ENCODE data around the gene SFTPD.
A peak's percentile ranks its signal among the peaks of the same experiment; 100 is the strongest.
"Not testable (repeated sequence)": the region's sequence is repeated elsewhere in the genome, so short reads cannot be mapped to it uniquely, and the experiment has no call there.

SFTPD gene

DNA sequence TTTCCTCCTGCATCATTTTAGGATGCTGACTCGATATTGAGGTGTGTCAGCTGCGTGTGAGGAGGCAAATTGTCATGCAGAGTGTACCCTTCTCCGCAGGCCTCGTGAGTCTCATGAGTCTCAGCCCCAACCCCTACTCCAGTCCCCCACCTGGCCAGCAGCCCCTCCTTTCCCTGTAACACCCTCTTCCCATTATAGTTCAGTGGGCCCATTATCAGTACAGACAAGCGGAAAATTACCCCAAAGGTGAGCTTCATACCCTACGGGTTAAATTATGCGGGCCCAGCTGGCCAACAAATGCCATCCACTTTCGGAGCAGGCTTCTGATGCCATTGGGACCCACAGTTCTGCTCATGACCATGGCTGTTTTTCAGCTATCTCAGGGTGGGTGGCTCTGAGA lies 25.2 kb downstream of the SFTPD start:
- no peak for DNase-seq

DNA sequence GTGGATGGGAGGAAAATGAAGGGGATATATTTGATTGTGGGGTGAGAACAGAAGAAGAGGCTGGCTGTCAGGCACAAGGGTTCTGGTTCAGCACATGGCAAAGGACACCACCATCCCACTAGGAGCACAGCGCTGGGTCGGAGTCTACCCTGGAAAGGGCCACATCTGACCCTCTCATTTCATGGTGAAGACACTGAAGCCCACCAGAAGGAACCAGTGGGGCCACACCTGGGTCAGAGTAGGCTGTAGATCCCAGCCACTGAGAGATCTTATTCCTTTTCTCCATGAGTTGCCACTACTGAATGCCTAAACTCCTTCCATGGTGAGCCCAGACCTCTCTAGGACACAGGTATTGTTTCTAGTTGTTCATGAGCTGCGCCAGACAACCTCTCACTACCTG lies 25.8 kb downstream of the SFTPD start:
- DNase-seq = no peak

DNA sequence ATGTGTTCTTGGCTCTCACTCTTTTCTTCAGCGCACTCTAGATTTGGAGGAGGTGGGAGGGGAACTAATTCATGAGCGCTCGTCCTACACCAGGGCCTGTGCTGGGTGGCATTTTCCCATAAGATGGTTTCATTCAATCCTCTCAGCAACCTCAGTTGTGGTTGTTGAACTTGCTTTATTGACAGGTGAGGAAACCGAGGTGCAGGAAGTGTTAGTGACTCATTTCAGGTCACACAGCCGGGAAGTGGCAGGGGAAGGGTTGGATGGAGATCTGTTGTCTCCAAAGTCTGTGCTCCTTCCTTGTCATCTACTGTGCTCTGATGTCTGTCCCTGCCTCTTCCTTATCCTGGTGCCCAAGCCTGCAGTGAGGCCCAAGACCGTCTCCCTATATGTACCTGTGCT lies 26.9 kb downstream of the SFTPD start:
- not testable (repeated sequence) for DNase-seq

DNA sequence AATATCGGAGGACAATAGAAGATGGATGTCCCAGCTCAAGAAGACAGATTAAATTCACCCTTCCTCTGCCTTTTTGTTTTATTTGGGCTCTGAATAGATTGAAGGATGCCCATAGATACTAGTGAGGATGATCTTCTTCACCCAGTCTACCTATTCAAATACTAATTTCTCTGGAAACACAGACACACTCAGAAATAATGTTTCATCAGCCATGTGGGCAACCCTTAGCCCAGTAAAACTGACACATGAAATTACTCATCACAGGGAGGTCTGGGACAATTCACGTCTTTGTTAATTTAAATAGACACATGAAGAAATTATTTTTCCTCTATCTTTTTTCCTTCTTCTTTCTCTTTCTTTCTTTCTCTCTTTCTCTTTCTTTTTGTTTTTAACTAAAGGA lies 33.1 kb downstream of the SFTPD start:
- DNase-seq = not testable (repeated sequence)

DNA sequence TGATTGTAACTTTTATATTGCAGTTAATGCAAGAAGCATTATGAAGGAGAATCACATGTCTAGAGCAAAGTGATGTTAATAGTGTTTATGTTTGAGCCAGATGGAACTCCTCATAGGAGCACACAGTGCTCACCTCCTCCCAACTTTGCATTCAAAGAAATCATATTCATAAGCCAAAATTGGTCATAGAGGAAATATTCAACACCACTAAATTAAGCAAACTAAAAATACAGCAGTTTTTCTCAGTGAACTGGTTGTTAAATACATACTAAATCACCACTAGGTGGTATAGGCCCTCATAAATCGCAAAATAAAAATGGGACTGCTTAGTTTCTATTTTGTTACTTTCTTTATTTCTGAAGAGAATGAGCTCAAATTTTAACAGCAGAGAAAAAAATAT lies 34.4 kb downstream of the SFTPD start:
- DNase-seq = not testable (repeated sequence)

DNA sequence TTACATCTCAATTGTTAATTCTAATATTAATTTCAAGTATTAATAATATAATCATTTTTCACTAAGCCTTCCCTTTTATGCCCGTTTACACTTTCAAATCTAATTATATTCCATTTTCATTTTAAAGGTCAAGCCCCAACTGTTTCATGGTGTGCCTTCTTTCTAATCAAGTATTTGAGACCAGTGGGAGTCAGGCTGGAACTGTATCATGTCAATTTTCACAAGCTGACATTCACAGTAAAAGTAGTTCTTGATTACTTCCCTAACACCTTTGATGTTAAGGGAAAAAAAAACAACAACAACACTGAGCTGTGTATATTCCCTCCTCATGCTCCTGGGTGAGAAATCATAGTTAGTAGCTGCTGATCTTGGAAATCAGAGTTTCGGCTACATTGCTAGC lies 38.1 kb downstream of the SFTPD start:
- no peak for DNase-seq

DNA sequence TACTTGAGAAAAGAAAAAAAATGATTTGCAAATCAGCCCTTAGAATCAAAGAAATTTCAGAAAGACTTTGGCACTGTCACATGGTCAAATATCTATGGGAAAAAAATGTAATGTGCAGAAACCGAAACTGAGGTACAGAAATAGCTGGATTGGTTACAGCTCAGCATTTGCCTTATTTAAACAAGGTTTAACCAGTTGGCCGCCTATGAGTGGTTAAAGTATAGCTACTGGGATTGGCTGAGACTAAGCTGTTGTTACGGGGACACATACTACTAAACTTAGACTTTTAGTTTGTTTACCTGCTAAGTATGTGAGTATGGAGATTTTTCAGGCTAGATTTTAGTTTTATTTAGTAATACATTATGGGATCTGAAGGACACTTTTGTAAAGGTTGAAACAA lies 38.6 kb downstream of the SFTPD start:
- DNase-seq = no peak

DNA sequence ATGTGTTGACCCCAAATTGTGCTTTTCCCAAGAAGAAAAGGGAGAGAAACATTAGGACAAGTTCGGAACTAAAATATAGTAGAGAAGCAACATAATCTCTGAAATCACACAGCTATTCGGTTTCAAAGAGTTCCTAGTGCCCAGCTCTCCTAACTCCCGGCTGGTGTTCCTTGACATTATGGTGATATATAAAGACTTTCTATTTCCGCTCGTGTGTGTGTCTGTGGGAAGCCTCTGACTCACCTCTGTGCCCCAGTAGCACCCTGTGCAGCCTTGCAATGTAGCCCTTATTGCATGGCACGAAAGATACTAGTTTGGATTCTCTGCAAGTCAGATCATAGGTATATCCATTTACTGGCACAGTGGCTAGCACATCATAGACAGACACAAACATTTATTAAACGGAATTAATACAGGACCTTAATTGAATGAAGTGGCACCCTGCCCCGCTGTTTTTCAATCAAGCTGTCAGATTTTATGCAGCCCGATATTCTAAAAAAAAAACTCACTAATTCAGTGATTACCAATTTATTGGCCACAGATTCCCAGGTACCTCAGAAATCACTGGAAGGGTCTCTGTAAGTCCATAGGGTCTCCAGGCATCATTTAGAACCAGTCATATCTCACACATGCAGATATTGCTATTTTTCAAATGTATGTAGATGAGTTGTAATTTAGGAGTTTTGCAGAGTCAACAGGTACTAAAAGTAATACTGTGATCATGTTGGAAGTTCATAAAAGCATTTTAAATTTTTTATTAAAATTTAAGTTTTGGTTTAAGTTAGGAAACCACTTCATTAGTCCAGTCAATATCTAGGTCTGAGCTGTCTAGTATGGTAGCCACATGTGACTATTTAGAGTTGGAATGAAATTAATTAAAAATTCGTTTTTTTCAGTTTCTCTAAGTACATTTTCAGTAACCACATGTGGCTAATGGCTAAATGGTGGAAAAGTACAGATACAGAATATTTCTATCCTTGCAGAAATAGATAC lies 43.3 kb downstream of the SFTPD start:
- DNase-seq = peak; percentile 25

DNA sequence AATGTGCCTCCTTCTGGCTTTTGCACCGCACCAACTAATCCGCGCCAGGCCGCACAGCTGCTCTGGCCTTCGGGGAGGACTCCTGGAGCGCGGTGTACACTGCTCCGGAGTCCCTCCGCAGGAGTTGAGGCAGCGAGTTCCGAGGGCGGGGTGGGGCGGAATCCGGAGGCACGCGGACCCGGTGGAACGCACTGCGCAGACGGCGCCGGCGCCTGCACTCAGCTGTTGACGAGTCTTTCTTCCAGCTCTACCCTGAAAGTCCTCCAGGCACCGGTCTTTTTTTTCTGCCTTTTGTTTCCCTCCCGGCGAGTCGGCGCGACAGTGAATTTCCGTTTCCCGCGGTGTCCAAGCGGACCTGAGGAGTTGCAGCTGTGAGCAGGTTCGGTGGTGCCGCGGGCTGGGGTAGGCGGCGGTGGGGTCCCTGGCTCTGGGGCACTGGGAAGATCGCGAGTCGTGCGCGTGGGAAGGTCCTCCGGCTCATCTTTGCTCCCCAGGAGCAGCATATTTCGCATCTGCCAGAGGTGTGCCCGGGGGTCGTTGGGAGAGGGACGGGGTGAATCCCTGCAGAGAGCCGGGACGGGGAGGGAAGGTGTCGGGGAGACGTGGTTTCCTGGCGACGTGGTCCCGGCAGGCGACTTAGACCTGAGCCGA lies 44.1 kb downstream of the SFTPD start:
- peak; percentile 72 for DNase-seq

DNA sequence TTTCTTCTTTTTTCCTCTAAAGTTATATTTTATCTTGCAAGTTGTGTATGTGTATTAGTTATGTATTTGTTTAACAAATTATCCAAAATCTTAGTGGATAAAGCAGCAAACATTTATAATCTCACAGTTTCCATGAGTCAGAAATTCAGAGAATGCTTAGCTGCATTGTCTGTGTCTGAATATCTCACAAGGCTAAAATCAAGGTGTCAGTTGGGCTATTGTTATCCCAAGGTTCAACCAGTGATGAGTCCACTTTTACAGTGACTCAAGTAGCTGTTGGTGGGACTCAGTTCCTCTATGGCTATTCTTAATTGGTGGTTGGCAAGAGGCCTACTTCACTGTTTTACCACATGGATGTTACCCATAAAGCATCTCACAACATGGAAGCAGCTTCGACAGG lies 47.3 kb downstream of the SFTPD start:
- not testable (repeated sequence) for DNase-seq

DNA sequence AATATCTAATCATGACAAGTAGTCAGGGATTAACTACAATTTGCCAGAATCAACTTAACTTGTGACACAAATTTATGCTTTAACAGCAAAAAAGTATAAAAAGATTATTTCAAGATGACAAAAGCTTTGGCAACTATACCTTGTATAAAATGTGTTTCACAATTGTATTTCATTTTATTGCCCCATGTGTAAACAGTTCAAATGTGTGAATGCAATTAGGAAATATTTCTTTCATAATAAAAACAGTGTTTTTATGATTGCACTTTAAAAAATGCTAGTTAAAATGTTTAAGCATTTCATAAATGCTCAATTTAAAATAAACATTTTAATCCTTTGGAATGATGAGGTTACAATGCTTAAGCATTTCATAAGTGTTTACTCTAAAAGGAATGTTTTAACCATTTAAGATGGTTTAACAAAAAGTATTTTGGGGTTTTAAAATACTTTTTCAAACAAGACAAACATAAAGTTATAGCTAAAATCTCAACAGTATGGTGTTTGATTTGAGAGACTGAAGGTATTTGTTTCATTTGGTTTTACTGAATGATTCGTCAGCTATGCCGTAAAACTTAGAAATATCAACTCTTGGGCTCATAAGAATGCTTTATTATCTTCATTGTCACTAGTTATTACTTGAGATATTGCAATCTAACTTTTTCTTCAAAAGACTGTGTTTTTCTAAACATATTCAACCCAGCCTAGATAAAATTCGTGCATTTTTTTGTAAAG lies 50.1 kb downstream of the SFTPD start:
- DNase-seq = no peak

DNA sequence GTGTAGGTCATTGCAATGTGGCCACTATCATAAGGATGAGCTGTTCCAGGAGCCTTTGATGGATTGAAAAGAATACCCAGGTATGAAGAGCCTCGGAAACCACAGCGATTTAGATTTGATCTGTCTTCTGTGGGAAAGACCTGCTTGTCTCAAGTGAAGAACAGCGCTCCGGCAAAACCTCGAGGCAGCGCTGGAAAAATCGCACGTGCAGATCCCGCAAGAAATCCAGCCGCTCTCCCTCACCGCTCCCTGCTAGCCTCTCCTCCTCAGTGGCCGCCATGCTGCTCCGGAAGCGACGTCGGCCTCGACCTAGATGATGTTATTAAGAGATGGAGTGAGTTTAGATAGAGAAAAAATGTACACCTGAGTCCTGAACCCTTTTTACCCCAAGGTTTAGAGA lies 56.0 kb downstream of the SFTPD start:
- not testable (repeated sequence) for DNase-seq

DNA sequence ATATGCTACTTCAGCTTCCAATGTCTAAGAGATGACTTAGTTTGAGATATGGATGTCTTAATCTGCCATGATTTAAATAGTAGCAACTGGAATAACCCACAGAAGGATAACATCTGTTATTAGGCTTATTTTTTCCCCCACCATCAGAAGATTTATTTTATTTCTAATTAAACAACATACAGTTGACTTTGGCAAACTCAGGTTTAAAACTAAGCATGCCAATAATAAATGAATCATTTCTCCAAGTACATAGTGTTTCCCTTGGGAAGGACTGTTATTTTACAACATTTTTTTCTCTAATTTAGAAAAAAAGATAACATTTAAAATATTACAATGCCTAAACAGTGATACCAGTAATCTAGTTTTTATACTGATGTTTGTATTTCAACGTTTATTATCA lies 58.4 kb downstream of the SFTPD start:
- DNase-seq = no peak

DNA sequence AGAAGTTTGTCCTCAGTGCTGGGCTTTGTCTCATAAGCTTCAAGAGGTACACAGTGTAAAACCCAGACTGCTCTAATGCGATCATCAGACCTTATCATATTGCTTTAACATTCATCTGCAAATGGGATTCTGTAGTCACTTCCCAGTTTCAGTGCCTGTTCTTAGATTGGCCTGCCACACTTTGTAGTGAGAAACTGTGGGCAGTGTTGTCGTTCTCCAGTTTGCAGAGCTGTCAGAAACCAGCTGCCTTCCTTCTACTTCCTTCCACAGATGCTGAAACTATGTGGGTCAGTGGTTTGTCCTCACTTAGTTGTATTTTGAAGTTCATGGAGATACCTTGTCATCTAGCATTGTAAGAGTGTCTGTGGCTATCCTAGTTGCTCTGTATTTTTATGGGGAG lies 59.9 kb downstream of the SFTPD start:
- not testable (repeated sequence) for DNase-seq
